Epithelial cell of esophagus (primary cell): ENCODE results near the gene ACP4.
A peak's percentile ranks its signal among the peaks of the same experiment; 100 is the strongest.

Experiments used
- DNase-seq: peaks from one replicate; pipeline ENCODE4 v3.0.0; 2010; ENCODE audit warnings: low read depth
- H3K4me3 ChIP-seq: 2 replicates; pipeline ENCODE4 v1.5.1; 2011; ENCODE audit warnings: mild to moderate bottlenecking, low read length, control low read depth
- CTCF ChIP-seq: IDR thresholded peaks from 2 replicates; pipeline ENCODE4 v1.5.1; 2011; ENCODE audit warnings: low read depth, mild to moderate bottlenecking, low read length, control low read depth, inconsistent platforms; ENCODE audit not compliant: insufficient read depth; ENCODE audit errors: missing control alignments

The ACP4 gene

GRCh38 chr19:50815439-50815838, 25.2 kb downstream of the ACP4 start:
- no peak overlapping the region for H3K4me3 ChIP-seq
- no peak for DNase-seq
- TF ChIP-seq CTCF, result no peak

- TF ChIP-seq CTCF, result no peak
- peak overlapping the region; percentile 36 for H3K4me3 ChIP-seq
- peak; percentile 22 for DNase-seq
Measured at GRCh38 chr19:50817941-50818858, 28.0 kb downstream of the ACP4 start.

GRCh38 chr19:50818859-50819472, 28.8 kb downstream of the ACP4 start:
- no peak for TF ChIP-seq CTCF
- no peak for DNase-seq
- H3K4me3 ChIP-seq, result no peak overlapping the region

DNA sequence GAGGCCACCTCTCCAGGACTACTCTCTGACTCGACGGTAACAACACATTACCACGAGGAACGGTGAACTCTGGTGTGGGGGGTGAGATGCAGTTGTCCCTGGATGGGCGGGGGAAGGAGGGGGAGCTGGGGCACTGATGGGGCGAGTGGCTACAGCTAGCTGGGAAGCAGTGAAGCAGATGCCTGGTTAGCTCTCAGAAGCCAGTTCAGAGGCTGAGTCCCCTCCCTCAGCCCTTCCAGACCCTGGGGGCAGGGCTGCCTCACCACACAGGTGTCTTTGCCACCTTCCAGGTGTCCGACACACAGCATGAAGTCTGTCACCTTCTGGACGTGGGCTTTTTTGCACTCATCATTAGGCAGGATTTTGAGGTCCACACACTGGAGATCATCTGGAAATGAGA, 29.4 kb downstream of the ACP4 start:
- H3K4me3 ChIP-seq, result no peak overlapping the region
- TF ChIP-seq CTCF, result no peak
- DNase-seq, result no peak

GRCh38 chr19:50820086-50820485, 29.9 kb downstream of the ACP4 start:
- peak; percentile 6 for DNase-seq
- H3K4me3 ChIP-seq, result no peak overlapping the region
- TF ChIP-seq CTCF, result no peak

GRCh38 chr19:50820549-50821247, 30.5 kb downstream of the ACP4 start:
- no peak for TF ChIP-seq CTCF
- no peak for DNase-seq
- H3K4me3 ChIP-seq, result no peak overlapping the region
